ENCODE data around the gene PKD1L1.
"Not testable (repeated sequence)": the region's sequence is repeated elsewhere in the genome, so short reads cannot be mapped to it uniquely, and the experiment has no call there.

PKD1L1 gene

DNA sequence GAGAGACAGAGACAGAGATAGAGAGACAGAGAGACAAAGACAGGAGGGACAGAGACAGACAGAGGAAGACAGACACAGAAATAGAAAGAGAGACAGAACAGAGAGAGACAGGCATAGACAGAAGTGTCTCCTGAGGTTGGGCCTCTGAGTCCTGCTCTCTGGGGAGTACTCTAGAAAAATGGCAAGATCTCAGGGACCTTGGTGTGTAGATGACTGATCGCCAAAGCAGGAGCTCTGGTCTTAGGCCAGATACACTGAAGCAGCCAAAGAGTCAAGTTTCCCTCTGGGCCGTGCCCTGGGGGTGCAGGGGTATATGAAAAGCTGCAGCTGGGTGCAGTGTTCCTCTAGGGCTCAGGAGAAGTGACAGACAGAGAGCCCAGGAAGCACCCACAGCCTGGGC, 189.7 kb downstream of the PKD1L1 start:
- no peak for DNase-seq

DNA sequence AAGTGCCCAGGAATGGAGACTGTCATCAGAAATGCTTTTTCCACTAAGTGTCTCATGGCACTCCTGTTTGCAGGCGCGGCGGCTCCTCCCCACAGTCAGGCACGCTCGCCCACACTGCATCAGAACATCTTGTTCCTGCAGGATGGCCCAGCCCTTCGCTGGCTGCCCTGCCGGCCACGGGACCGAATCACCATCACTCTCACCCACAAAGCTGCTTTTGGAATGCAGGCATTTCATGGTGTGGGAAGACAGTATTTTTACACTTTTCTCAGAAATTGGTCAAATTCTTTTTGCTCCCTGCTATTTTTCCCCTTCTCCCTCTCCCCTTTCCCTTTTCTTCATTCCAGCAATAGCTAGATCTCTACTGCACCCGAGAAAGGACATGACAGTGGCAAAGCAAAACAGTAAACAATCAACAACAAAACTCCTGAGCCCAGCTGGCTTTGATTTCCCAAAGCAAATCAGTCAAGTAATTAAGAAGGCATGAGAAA, 190.3 kb downstream of the PKD1L1 start:
- DNase-seq: no peak

DNA sequence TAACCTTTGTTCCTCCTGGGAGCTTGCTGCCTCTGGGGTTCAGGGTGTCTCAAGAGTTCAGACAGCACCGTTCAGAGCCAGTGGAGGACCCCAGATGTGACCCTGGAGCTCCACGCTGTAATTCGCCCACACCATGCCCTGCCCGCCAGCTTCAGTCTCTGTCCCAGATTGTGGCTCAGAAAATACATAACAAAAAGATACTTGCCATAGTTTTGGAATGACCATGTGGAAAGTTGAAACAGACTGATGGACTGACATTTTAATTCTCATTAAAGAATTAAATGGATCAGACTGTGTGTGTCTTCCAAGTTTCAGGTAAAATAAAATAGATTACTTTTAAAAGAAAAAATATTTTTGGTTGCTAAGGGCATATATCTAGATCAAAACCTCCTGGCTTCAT, 191.6 kb downstream of the PKD1L1 start:
- no peak for DNase-seq

DNA sequence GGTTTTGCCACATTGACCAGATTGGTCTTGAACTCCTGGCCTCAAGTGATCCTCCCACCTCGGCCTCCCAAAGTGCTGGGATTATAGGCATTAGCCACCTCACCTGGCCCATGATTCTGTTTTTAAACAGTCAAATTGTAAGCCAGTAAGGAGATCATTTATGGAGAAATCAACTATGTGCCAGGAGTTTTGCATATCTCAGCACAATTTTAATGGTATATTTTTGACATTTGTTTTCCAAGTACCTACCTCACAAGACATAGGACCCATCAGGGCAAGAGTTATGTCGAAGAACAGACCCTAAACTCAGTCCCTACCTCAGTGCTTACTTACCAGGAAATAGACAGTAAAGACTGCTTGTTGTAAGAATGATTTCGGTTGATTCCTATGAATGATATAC, 193.0 kb downstream of the PKD1L1 start:
- DNase-seq: no peak

DNA sequence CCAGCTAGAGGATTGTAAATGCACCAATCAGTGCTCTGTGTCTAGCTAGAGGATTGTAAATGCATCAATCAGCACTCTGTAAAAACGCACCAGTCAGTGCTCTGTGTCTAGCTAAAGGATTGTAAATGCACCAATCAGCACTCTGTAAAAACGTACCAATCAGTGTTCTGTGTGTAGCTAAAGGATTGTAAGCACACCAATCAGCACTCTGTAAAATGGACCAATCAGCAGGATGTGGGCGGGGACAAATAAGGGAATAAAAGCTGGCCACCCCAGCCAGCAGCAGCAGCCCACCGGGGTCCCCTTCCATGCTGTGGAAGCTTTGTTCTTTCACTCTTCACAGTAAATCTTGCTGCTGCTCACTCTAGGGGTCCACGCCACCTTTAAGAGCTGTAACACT, 196.5 kb downstream of the PKD1L1 start:
- DNase-seq: not testable (repeated sequence)

DNA sequence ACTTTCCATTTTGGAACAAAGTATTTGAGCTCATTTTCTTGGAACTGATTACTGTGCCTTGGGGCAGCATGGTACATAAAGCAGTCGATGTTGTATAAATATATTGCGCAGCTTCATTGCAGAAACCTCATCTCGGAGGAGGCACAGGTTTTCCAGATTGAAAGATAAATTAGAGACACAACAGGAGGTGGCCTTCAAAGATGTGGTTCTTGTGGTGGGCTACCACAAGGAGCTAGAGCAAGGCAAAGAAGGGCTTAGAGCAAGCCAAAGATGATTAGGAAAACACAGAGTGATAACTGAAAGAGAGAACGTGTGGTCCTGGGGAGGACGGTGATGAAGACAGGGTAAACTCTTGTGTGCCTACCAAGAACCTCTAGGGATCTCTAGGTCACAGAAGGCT, 197.2 kb downstream of the PKD1L1 start:
- DNase-seq: no peak

DNA sequence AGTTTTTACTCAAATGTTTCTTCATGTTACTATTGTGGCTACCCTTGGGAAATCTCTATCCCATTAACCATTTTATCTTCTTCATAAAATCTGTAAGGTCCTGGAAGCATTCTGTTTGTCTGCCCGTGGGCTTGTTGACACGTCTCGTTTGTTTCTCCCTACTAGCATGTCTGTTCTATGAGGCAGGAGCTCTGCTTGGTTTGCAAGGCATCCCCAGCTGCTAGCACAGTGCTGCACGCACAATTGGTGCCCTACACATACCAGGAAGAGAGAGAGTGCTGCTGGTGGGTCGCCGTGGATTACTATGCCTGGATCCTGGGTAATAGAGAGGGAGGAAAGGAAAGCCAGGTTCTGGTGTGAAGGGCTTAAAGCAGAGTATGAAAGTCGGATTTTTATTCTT, 200.2 kb downstream of the PKD1L1 start:
- no peak for DNase-seq

DNA sequence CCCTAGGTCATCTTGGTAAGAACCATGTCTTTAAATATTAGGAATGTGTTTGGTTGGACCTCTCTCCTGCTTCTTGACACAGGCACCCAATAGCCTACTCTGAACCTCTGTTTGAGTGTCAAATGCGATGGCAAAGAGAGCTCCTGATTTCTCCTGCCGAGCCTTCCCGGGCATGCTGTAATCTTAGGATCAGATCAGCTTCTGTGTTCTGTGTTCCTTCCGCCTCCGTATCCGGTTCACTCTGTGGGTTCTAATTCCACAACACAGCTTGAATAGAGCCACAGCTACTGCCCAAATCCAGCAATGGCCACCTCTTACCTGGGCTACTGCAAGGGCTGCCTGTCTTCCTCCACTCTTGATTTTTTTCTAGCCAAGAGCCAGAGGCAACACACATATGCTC, 201.1 kb downstream of the PKD1L1 start:
- DNase-seq: no peak

DNA sequence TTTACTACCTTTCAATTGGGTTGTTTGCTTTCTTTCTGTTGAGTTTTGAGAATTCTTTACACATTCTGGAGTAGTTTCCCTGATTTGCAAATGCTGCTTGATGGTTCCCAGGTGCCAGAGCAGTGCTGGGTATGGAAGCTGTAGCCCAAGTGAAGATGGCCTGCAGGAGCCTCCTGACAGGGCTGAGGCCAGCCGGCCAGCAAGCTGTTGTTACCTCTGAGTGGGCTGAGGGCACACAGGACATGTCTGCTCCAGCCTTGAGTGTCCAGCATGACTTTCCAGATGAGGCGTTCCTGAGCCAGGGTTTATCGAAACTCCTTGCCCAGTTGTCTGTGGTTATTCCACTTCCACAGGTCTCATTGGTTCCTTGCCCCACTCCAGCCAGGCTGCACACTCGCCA, 201.8 kb downstream of the PKD1L1 start:
- no peak for DNase-seq

DNA sequence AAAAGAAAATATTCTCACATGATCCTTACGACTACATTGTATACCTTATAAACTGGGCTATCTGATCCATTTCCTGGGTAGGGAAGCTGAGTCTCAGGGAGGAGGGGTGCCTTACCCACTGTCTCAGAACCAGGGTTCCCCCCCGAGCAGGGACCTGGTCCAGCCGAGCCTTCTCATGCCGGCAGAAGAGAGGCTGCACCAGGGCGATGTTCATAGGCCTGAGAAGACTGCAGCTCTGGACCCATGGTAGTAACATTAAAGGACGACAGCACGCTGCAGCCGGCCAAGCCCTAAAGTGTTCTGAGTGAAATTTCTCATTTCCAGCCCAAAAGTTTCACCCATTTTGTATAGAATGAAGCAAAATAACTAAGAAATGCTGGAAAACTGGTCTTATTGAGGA, 203.4 kb downstream of the PKD1L1 start:
- no peak for DNase-seq

DNA sequence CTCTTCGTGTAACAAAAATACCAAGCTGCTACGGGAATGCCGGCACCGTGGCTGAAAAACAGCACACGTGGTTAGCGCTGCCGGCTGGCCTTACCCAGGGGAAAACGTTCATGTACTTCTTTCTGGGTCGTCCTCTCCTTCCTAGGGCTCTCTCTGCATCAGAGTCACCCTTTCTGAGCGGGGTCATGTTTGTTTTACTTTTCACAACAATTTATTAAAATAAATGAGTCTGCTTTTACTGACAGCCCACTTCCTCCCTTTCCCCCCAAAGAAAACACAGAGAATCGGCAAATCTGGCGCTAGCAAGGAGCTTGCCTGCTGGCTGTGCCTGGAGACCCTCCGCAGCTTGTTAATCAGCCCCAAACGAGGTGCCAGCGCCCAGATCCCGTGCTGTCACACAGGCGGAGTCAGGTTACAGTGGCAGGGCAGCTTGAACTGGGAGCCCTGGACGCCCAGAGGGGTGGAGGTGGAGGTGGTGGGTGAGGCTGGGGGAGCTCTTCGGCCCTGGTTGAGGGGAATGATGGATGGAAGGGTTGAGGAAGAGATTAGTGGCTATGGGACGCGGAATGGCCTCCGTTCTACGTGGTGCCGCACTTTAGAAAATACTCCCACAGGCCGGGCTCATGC, 204.2 kb downstream of the PKD1L1 start:
- no peak for DNase-seq

DNA sequence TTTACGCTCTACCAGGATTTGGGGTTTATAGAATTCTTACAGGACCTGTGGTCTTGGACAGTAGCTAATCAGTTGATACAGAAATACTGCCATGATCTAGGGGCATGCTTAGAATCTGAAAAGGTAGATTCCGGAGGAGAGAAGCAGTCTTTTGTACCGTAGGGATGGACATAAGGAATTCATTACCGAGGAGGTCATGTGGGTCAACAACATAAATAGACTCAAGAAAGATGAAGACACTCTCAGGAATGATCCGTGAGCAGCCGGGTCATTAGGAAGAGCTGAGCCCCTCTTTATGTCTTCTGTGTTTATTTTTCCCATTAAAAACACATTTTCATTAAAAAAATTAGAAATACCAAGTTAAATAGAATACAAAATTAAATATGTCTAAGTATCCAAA, 206.3 kb downstream of the PKD1L1 start:
- no peak for DNase-seq

DNA sequence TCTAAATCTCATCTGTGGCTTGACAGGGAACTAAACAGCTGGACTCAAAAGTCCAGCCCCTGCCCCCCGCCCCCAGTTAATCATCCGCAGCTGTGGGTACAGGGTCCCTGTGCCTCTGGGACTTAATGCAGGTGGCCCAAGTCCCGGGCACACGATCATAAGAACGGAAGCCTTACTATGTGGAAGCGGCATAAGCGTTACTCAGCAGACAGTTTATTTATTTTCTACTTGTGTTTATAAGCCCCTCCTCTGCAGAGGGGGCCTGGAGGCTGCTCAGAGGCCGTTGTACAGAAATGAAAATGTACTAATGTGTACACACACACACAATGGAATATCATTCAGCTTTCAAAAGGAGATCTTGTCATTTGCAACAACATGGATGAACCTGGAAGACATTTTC, 208.4 kb downstream of the PKD1L1 start:
- DNase-seq: no peak

DNA sequence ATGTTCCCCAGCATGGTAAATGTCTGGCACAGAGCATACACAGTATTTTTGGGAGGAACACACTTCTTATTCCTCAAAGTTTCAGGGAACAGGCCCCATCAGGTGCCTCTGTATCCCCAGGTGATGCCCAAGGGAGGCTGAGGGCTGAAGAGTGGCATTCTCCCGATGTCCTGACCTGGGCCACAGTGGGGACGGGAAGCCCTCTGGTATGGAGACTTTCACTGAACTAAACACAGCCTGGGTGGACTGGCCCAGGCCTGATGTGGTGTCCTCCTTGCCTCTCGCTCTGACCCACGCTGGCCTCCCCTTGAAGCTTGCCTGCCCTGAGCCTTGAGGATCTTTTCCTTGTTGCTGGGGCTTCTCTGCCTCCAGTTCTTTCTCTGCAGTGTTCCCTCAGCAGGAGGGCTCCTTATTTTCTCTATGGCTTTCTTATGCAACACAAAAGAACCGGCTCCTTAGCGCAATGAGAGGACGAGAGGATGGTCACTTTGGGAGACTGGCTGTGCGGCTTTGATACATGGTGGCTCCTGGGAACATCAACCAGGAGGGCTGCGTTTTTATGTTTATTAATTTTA, 208.9 kb downstream of the PKD1L1 start:
- DNase-seq: no peak

DNA sequence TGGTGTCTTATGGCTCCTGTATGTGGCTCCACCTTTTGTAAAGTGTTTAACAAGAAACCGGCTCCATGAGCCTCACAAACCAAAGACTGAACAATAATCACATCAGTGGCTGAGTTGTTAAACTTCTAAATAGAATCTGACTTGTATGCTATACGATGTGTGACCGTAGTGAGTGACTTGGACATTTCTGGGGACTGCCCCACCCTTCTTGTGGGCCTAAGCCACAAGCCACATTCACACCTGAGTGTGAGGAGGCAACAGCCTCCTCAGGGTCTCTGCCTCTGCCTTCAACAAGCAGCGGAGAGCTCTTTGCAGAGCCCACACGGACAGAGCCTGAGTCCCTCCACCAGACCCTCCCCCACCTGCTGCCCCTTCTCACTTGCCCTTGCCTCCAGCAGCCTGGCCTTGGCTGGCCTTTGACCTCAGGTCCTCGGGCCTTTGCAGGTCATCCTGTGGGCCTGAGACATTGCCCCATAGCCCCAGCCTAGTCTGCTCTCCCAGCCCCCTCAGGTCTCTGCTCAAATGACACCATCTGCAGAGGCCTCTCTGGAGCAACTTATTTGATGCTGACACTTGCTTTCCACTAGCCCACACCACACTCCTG, 209.6 kb downstream of the PKD1L1 start:
- DNase-seq: no peak

DNA sequence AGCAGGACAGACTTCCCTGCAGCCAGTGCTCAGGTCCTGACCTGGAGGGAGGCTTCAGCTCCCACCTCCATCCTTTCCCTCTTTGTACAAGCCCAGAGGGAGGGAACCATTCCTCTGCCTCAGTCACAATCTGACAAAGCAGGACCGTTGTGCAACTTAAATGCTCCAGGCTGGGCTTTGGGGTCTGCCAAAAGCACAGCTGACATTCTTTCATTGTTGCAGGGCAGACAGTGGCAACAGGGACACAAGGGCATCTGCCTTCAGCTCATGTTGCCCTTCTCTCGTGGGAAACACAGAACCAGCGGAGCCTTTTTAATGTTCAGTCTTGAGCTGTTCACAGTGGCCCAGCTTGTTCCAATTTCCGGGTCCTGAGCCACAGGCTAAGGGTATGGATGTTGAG, 210.7 kb downstream of the PKD1L1 start:
- DNase-seq: no peak

DNA sequence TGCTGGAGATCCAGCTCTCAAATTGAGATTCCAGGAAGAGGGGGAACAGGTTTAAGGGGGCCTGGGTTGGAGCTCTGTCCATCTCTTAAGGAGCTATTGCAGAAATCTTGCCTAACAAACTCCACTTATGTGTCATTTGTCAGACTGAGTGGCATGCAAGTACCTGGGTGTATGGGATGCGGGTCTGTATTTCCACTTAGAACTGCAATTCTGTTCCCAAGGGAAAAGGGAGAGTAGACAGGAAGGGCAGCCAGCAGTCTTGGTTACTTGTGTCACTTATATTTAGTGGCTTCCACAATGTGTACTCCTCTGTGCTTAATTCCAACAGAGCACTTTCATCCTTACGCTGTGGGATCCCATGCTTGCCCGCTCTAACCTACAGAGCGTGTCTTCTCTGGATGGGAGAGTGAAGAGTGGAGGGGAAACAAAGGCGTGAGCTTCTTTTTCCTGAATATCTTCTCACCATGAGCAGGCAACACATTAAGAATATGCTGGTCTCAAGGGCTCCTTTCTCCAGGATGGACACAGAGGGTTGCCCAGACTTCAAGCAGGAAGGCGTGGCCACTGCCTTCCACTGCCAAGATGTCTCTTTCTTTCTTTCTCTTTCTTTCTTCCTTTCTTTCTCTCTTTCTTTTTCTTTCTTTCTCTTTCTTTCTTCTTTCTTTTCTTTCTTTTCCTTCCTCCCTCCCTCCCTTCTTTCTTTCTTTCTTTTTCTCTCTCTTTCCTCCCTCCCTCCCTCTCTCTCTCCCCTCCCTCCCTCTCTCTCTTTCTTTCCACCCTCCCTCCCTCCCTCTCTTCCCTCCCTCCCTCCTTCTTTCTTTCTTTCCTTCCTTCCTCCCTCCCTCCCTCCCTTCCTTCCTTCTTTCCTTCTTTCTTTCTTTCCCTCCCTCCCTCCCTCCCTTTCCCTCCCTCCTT, 212.6 kb downstream of the PKD1L1 start:
- no peak for DNase-seq

DNA sequence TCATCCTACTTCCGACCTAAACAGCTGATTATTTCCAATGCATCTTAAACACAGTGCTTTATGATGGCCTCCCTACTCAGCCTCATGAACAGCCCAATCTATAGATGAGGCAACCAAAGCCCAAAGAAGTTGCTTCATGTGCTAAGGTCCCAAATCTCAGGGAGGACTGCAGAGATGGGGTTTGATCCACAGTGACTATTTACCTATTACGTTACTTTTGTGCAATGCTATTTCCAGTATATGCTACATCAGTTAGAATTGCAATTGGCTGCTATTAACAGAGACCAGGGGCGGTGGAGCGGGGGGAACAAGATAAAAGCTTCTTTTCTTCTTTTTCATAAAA, 213.3 kb downstream of the PKD1L1 start:
- DNase-seq: no peak

DNA sequence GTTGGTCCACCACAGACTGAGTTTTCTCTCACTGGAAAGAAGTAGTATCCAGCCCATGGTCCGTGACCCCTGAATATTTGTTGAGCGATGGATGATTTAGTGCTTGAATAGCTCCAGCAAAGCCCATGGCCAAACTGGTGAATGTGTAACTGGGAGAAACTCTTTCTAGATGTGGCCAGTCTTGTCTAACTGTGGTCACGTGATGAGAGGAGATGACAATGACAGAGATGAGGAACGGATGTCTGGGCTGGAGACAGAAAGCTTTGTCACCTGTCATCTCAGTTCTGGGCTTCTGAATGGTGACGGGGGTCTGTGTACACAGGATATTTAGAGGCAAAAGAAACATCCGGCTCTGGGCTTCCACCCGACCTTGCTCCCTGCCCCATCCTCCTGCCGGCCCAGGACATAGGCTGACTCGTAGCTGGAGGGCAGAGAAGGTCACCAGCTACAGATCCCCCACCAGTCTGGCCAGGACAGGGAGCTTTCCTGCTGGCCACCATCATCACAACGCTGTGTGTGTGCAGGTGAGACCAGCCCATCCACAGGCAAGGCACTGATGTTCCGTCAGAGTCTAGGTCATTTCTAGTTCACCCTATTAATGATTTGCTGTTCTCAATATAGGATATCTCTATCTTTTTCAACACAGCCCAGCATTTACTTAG, 213.8 kb downstream of the PKD1L1 start:
- no peak for DNase-seq

DNA sequence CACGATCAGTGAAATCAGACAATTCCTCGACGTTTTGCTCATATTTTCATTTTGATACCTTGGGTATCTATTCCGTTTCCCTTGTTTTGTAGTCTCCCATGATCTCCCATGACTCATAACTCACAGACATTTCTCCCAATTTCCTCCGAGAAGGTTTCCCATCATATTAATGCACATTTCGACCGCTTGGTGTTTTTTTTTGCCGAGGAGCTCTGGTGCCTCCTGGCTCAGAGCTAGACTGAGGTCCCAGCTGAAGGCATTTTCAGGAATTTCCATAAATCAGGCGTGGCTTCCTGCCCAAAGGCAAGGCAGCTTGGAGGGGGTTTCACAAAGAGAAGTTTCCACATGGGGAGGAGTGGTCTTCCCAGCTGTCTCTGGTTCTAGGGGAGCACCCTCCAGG, 218.1 kb downstream of the PKD1L1 start:
- DNase-seq: no peak

DNA sequence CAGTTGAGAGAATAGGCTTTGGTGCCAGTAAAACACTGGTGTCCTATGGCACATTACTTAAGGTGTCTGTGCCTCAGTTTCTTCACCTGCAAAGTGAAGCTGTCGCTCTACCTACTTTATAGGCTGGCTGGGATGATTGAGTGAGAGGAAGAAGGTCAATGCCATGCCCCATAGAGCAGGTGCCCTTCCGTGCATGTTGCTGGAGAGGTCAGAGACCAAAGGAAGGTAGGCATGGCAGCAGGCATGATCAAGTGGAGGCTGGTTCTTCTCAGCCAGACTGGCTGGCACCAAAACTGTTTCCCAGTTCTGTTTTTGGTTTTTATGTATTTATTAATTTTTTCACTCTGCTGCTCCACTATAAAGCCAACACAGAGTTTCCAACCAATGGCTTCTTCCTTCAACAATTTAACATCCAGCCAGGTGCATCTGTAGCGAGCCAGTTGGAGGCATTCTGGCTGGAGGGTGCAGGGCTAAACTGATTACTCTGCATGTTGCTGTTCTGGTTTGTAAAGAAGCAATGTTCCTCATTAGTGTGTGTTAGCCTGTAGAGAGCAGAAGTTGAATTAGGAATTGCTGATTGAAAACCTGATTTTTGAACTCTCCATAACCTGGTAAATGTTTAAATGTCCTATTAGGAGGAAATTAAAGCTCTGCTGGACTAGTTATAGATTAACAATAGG, 222.1 kb downstream of the PKD1L1 start:
- DNase-seq: no peak

DNA sequence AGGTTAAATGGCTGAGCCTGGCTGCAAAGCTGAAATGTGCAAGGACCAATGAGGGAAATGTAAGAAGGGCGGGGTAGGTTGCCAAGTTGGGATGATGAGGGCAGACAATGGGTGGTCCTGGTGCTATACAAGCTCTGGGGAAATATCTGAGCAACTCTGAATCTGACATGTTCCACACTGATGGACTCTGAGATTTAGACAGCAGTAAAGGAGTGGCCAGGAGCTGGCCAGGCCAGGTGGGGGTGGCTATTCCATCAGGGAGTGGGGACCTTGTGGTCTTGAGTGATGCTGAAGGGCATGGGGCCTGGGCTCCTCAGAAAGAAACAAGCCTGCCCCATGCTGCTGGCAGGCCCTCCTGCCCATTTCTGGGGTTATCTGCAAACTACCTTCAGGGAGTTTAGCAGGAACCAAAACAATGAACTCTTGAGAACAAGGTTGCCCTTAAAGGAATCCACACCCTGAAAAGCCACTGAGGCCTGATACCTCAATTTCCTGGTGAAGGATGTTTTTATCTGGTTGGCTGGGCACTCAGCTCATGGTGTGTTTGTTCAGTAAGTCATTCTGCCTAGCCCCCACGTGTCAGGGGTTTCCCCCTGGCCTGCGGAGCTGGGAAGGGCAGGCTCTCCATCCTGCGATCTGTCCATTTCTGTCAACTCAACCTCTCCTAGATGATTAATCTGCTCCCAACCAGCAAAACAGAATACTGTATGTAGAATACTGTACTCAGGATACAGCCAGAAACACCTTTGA, 223.1 kb downstream of the PKD1L1 start:
- no peak for DNase-seq
